ENCODE data around the gene MFAP2.
"Not testable (repeated sequence)": the region's sequence is repeated elsewhere in the genome, so short reads cannot be mapped to it uniquely, and the experiment has no call there.

Gene MFAP2

GRCh38 chr1:16965486-16966067 is 14.8 kb downstream of the MFAP2 start:
- no peak for DNase-seq

GRCh38 chr1:16964169-16964568 is 16.3 kb downstream of the MFAP2 start:
- DNase-seq: not testable (repeated sequence)

GRCh38 chr1:16961297-16962133 is 18.9 kb downstream of the MFAP2 start:
- no peak for DNase-seq

GRCh38 chr1:16960560-16961296 is 19.7 kb downstream of the MFAP2 start:
- peak in 46 of 58 donors; percentile 6 to 76 (median 41) for DNase-seq

GRCh38 chr1:16958475-16958874 is 21.9 kb downstream of the MFAP2 start:
- DNase-seq: no peak

GRCh38 chr1:16957731-16958130 is 22.7 kb downstream of the MFAP2 start:
- no peak for DNase-seq

GRCh38 chr1:16956775-16957174 is 23.6 kb downstream of the MFAP2 start:
- DNase-seq: no peak

- no peak for DNase-seq
Observed at GRCh38 chr1:16955186-16955585, 25.2 kb downstream of the MFAP2 start.

GRCh38 chr1:16954579-16954978 is 25.8 kb downstream of the MFAP2 start:
- no peak for DNase-seq

GRCh38 chr1:16952376-16952775 is 28.0 kb downstream of the MFAP2 start:
- not testable (repeated sequence) for DNase-seq

- not testable (repeated sequence) for DNase-seq
Observed at GRCh38 chr1:16949026-16949425, 31.4 kb downstream of the MFAP2 start.

GRCh38 chr1:16948282-16948891 is 32.0 kb downstream of the MFAP2 start:
- not testable (repeated sequence) for DNase-seq

GRCh38 chr1:16946646-16947045 is 33.8 kb downstream of the MFAP2 start:
- DNase-seq: no peak

GRCh38 chr1:16946185-16946584 is 34.2 kb downstream of the MFAP2 start:
- DNase-seq: not testable (repeated sequence)

- not testable (repeated sequence) for DNase-seq
Observed at GRCh38 chr1:16945512-16945911, 34.9 kb downstream of the MFAP2 start.

GRCh38 chr1:16944038-16944437 is 36.4 kb downstream of the MFAP2 start:
- no peak for DNase-seq

- DNase-seq: not testable (repeated sequence)
Observed at GRCh38 chr1:16939386-16940180, 40.8 kb downstream of the MFAP2 start.

- DNase-seq: no peak
Observed at GRCh38 chr1:16938351-16939321, 41.8 kb downstream of the MFAP2 start.

GRCh38 chr1:16936580-16936979 is 43.8 kb downstream of the MFAP2 start:
- DNase-seq: not testable (repeated sequence)
